Lower leg skin (tissue), 3 donors: ENCODE results near the gene PGF.

ENCODE experiments used
- CTCF ChIP-seq, 3 donors: fragments of 450-650 bp; IDR thresholded peaks; one replicate each; pipeline ENCODE4 v1.5.1; 2016; ENCODE audit warnings: antibody characterized with exemption in 3 of 3, mild to moderate bottlenecking in 3 of 3, moderate library complexity in 2 of 3
- POLR2A ChIP-seq, 2 donors: fragments of 450-650 bp; IDR thresholded peaks; one replicate each; pipeline ENCODE4 v1.6.1; 2016 to 2017; ENCODE audit warnings: antibody characterized with exemption in 2 of 2, mild to moderate bottlenecking in 1 of 2, moderate library complexity in 1 of 2

DNA sequence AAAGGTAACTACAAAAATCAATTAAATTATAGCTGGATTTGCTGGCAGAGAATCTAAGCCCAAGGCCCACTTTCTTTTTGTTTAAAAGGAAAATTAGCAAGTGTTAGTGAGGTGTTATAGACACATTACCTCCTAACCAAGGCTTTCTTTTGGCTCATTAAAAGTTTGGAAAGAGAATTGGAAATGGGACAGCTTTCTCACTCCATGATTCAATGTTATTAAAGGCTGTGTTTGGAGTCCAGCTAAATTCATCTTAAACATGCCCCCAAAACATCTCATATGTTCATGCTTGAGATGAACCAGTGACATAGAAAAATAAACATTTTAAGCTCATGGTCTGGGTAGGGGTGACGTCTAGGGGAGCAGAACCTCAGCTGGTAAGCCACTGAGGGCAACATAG, 13.4 kb upstream of the PGF start:
- TF ChIP-seq CTCF (IDR thresholded peaks at IDR 0.05) = no peak
- TF ChIP-seq POLR2A (IDR thresholded peaks at IDR 0.05) = no peak
